GM12872 (cell line): Measurements from ENCODE around the gene F13A1.

ENCODE experiments used
- CTCF ChIP-seq: IDR thresholded peaks from 3 replicates; pipeline ENCODE4 v1.5.1; 2011; ENCODE audit warnings: low read depth, mild to moderate bottlenecking, low read length, moderate library complexity; ENCODE audit not compliant: insufficient read depth

F13A1 gene

DNA sequence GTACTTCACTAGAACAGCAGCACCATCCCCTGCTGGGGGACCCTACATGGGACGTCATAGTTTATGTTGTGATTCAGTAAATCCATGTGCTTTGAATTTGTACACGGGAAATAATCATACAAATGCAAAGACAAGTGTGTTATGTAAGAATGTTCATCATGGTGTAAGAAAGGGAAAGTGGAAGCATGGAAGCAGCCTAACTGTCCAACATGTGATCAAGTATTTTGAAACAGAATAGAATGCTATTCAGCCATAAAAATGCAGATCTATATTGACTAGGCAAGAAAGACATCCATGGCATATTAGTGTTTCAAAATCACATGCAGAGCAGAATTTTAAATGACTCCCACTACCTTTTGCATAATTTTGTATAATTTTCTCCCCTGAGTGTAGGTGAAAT, 117.6 kb downstream of the F13A1 start:
- no peak for TF ChIP-seq CTCF

DNA sequence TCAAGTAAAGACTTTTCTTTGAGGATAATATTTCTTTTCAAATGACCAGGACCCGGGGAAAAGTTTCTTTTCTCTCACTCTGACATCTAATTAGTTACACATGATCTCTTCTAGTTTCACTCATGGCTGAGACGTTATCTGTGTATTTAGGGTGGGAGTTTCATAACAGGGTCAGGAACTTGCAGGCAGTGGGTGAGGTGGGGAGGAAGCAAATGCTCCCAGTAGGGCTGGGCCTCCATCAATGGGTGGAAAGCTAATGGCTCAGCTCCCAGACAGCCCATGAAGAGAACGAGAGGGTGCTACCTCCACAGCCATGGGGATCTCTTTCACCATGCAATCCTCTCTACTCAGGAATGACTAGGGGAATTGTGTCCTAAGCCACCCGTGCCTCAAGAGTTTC, 119.3 kb downstream of the F13A1 start:
- TF ChIP-seq CTCF, result no peak

DNA sequence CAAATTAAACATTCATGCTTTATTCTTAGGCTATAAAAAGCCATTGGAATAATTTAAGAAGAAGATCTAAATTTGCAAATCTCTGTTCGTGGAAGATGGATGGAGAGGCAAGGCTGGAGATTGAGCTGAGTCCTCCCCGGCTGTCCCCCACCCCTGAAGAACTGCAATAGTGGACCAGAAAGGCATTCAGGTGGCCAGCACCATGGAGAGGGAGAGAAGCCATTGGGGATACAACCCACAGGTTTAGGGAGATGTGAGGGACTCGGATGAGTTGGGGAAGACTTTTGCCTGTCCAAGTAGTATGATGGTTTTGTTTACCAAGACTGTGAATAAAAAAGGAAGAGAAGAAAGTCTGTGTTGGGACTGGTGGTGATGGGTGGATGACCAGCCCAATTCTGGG, 120.8 kb downstream of the F13A1 start:
- no peak for TF ChIP-seq CTCF

DNA sequence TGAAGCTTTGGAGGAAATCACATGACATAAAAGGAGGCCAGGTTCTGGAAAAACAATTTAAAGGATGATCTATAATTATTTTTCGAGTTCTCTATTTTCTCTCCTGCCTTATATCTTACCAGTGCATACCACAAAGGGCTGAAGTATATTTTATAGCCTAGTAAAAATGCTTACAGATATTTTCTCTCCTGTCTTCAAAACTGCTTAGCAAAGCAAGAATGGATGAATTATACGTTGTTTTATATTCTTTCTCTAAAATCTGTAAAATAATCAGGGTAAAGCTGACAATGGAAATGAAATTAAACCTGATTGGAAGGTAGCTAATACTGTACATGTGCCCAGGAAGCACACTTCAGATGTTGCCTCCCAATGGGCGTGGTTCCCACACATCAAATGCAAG, 123.7 kb downstream of the F13A1 start:
- TF ChIP-seq CTCF, result no peak

DNA sequence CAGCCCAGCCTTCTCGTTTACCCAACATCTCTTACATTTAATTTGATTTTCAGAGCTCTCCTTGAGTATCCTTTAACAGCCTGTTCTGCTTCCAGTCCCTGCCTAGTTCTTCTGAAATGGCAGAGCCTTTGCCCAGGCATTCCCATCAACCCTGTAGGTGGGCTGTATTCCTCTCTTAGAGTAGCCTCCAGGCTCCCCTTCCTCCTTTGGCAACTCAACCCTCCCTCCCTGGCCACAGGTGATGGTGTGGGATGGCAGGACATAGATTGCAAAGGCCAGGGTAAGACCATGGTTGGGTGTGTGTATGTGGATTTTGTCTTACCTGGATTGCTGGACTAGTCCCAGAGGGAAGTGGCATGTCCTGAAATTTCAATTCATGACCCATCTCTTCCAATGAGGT, 125.4 kb downstream of the F13A1 start:
- no peak for TF ChIP-seq CTCF

GRCh38 chr6:6193221-6193745, 127.2 kb downstream of the F13A1 start:
- no peak for TF ChIP-seq CTCF

DNA sequence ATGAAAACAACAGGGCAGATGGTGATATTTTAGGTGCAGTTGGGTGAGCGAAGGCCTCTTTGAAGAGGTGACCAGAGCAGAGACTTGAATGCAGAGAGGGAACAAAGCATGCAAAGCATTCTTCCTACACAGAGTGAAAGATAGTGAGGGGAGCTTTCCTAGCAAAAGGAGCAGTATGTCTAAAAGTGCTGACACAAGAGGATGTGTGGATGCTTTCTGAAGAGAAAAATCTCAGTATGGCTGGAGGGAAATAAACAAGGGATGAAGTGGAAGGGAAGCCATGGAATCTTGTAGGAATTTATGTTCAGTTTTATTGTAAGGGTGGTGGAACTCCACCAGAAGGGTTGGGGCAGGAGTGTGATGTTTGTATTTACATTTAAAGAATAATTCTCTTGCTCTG, 128.6 kb downstream of the F13A1 start:
- no peak for TF ChIP-seq CTCF

- TF ChIP-seq CTCF, result no peak
Measured at GRCh38 chr6:6191476-6191875, 129.0 kb downstream of the F13A1 start.
